ENCODE data around the gene TRIP6.
"Not testable (repeated sequence)": the region's sequence is repeated elsewhere in the genome, so short reads cannot be mapped to it uniquely, and the experiment has no call there.

Gene TRIP6

GRCh38 chr7:100852048-100852872 lies 14.9 kb upstream of the TRIP6 start, which contains the start of gene SLC12A9:
Gene SLC12A9 (plus strand): TSS chr7:100852713. CDS start chr7:100854198, 1,485 bp downstream.
- peak within 1 kb of the TSS; percentile 79 for H3K4me3 ChIP-seq (ENCODE audit: low read depth, low read length)
- peak within 1 kb of the TSS; percentile 52 for H3K27ac ChIP-seq
- peak; percentile 92 for TF ChIP-seq CTCF (IDR thresholded peaks at IDR 0.05)
- no peaks in the 10 kb centered on the region for H3K9me3 ChIP-seq (ENCODE audit: control insufficient read depth, low read length)
- H3K4me1 ChIP-seq, result no peaks in the 10 kb centered on the region
- no peaks in the 10 kb centered on the region for H3K27me3 ChIP-seq (ENCODE audit: control insufficient read depth, insufficient read depth, low read length)
- peak within 1 kb of the TSS; percentile 91 for H2AFZ ChIP-seq
- no peaks in the 10 kb centered on the region for H3K79me2 ChIP-seq
- peak within 1 kb of the TSS; percentile 93 for H3K4me2 ChIP-seq (ENCODE audit: low read length)
- no peaks in the 10 kb centered on the region for H3K36me3 ChIP-seq (ENCODE audit: control insufficient read depth, insufficient read depth, low read length)
- peak within 1 kb of the TSS; percentile 49 for H3K9ac ChIP-seq

GRCh38 chr7:100854146-100854895 lies 12.9 kb upstream of the TRIP6 start:
- Histone ChIP-seq H3K4me1 (no peaks in the 10 kb centered on the region), H3K36me3 (ENCODE audit: control insufficient read depth, insufficient read depth, low read length) (no peaks in the 10 kb centered on the region), H3K9me3 (ENCODE audit: control insufficient read depth, low read length) (no peaks in the 10 kb centered on the region), H2AFZ (no peak overlapping the region), H3K27me3 (ENCODE audit: control insufficient read depth, insufficient read depth, low read length) (no peaks in the 10 kb centered on the region), H3K9ac (no peak overlapping the region), H3K27ac (no peak overlapping the region), H3K79me2 (no peaks in the 10 kb centered on the region), H3K4me2 (ENCODE audit: low read length) (no peak overlapping the region), H3K4me3 (ENCODE audit: low read depth, low read length) (no peak overlapping the region)
- no peak for TF ChIP-seq CTCF (IDR thresholded peaks at IDR 0.05)

- not testable (repeated sequence) for H3K4me3 ChIP-seq (ENCODE audit: low read depth, low read length); H3K4me1 ChIP-seq; H3K79me2 ChIP-seq; H3K27me3 ChIP-seq (ENCODE audit: control insufficient read depth, insufficient read depth, low read length); H3K4me2 ChIP-seq (ENCODE audit: low read length); H3K27ac ChIP-seq; H2AFZ ChIP-seq; H3K9ac ChIP-seq; H3K36me3 ChIP-seq (ENCODE audit: control insufficient read depth, insufficient read depth, low read length); H3K9me3 ChIP-seq (ENCODE audit: control insufficient read depth, low read length)
Observed at GRCh38 chr7:100854899-100855298, 12.3 kb upstream of the TRIP6 start.

GRCh38 chr7:100855515-100855914 lies 11.7 kb upstream of the TRIP6 start:
- no peak for TF ChIP-seq CTCF (IDR thresholded peaks at IDR 0.05)
- no peaks in the 10 kb centered on the region for H3K4me1 ChIP-seq
- H3K9me3 ChIP-seq (ENCODE audit: control insufficient read depth, low read length), result no peaks in the 10 kb centered on the region
- H3K27me3 ChIP-seq (ENCODE audit: control insufficient read depth, insufficient read depth, low read length), result no peaks in the 10 kb centered on the region
- no peak overlapping the region for H3K27ac ChIP-seq
- no peak overlapping the region for H3K9ac ChIP-seq
- no peak overlapping the region for H3K4me2 ChIP-seq (ENCODE audit: low read length)
- H3K4me3 ChIP-seq (ENCODE audit: low read depth, low read length), result no peak overlapping the region
- no peak overlapping the region for H2AFZ ChIP-seq
- H3K79me2 ChIP-seq, result no peaks in the 10 kb centered on the region
- H3K36me3 ChIP-seq (ENCODE audit: control insufficient read depth, insufficient read depth, low read length), result no peaks in the 10 kb centered on the region

- Histone ChIP-seq H2AFZ (no peak overlapping the region), H3K27ac (no peak overlapping the region), H3K4me2 (ENCODE audit: low read length) (no peak overlapping the region), H3K4me3 (ENCODE audit: low read depth, low read length) (no peak overlapping the region), H3K27me3 (ENCODE audit: control insufficient read depth, insufficient read depth, low read length) (no peaks in the 10 kb centered on the region), H3K9ac (no peak overlapping the region), H3K36me3 (ENCODE audit: control insufficient read depth, insufficient read depth, low read length) (no peaks in the 10 kb centered on the region), H3K79me2 (no peaks in the 10 kb centered on the region), H3K4me1 (no peaks in the 10 kb centered on the region), H3K9me3 (ENCODE audit: control insufficient read depth, low read length) (no peaks in the 10 kb centered on the region)
- TF ChIP-seq CTCF (IDR thresholded peaks at IDR 0.05), result no peak
Observed at GRCh38 chr7:100856871-100857282, 10.3 kb upstream of the TRIP6 start.

Measured in parathyroid adenoma (tissue), 2 donors.